ENCODE measurements around the gene ARPC5.
"Not testable (repeated sequence)": the region's sequence is repeated elsewhere in the genome, so short reads cannot be mapped to it uniquely, and the experiment has no call there.

Gene ARPC5

DNA sequence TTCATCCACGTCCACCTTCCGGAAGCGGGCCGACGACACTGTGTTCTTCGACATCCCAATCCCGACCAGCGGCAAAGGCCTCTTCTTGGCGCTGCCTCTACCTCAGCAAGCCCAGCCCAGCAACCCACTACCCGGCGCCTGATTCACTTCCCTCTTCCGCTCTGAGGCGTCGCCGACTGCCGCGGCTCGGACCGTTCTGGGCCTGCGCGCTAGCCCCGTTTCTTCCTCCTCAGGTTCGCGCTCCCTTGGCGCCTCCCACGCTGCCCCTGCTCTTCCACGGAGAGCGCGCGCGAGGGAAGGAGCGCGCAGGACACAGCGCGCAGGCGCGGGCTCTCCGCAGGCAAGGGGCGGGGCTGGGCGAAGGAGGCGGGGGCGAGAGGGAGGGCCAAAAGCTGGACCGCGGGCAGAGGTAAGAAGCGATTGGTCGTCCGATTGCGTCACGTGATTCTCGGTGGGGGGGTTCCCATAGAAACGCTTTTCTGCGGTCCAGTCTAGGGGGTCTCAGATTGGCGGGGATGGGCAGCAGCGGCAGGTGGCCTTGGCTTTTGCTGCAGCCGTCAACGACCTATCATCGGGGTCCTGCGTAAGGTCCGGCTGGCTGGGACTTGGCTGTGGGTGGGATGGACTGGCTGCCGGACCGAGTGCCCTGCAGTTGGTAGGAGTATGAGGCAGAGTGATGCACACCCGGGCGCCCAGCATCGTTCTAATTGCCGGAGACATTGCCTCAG lies at the start of gene ARPC5:
ARPC5 (minus strand) TSS at position 178 of the 728 bp plus-strand sequence; CDS start at position 54, 124 bp downstream.
- peak; percentile 98 for DNase-seq

DNA sequence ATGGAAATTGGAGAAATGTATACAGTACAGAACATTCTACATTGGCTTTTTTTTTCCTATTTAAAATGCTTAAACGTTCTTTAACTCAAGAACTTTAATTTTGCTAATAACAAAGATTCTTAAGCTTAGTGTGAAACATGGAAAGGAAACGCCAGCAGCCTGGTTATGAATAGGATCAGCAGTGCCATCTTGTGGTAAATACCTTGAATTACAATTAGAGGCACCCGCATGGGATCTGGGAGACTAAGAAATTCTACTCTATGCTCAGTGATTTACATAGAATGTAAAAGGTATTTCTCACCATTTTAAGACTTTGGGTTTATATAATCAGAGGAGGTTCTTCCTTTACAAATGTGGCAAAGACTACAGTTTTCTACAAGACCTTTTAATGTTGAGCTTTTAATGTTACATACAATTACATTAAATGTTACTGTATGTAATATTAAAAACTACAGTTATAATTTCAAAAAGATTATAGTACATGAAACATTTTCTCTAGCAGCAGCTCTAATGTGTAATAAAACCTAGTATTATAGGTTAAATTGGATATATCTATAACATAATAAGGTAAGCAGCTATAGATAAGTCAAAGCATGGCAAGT lies 49.6 kb upstream of the ARPC5 start:
- DNase-seq = peak; percentile 56

DNA sequence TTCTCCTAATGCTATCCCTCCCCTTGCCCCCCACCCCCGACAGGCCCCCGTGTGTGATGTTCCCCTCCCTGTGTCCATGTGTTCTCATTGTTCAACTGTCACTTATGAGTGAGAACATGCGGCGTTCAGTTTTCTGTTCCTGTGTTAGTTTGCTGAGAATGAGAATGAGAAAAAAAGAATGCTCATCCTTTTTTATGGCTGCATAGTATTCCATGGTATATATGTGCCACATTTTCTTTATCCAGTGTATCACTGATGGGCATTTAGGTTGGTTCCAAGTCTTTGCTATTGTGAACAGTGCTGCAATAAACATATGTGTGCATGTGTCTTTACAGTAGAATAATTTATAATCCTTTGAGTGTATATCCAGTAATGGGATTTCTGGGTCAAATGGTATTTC lies 43.8 kb upstream of the ARPC5 start:
- DNase-seq = not testable (repeated sequence)

DNA sequence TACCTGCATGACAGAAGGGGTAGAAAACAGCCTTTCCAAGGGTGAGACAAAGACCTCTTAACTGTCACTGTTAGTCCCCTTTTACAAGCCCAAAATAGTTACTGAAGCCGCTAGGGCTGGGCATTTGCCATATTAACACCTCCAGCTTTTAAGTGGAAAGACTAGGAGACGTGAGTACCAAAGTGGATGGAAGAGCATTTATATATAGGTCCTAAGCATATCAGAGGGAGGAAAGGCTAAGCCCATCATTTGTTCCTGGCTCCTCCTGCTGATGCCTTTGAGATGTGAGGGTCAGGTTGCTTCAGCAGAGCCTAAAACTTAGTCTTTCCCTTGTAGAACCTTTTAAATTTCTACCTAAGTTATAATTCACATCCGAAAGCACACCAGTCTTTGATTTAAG lies 43.2 kb upstream of the ARPC5 start:
- DNase-seq = no peak

DNA sequence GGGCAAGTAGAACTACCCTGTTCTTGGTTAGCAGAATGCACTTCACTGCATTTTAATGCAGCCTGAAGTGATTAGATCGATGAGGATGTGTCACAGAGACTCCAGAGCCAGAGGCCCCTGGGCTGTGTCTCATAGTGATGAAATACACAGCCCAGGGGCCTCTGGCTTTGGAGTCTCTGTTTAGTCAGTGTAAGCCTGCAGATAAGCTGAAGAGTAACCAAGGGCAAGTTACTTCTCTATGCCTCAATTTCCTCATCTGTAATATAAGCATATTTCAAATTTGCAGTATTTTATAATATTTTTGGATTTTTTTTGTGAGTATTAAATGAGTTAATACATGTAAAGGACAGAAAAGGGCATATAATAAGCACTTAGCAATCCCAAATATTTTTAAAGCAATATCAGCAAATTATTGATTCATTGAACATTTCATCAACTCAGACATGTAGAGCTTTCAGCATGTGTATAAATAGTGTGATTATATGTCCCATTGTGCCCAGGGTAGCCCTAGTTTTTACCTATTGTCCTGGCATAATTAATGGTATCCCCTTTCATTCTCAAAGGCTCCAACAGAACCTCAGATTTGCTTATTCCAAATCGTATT lies 41.1 kb upstream of the ARPC5 start:
- peak; percentile 72 for DNase-seq

DNA sequence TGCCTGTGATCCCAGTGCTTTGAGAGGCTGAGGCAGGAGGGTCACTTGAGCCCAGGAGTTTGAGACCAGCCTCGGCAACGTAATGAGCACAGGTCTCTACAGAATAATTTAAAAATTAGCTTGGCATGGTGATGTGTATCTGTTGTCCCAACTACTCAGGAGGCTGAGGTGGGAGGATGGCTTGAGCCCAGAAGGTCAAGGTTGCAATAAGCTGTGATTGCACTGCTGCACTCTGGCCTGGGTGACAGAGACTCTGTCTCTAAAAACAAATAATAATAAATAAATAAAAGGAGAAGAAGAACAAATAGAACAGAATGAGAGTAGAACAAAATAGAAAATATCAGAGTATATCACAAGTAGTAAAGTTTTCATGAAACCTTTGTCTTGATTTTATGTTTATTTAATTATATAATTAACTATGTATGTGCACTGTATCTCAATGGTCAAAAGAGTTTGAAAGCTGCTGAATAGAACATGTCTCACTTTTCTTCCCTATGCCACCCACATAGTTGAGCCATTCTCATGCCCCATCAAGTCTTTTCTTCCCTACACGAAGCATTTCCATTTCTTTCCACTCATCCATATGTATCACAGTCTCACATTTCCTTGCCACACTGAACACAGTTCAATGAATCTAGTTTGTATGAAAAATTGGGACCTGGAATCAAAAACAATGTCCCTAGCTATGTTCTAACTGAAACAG lies 40.5 kb upstream of the ARPC5 start:
- DNase-seq = no peak

DNA sequence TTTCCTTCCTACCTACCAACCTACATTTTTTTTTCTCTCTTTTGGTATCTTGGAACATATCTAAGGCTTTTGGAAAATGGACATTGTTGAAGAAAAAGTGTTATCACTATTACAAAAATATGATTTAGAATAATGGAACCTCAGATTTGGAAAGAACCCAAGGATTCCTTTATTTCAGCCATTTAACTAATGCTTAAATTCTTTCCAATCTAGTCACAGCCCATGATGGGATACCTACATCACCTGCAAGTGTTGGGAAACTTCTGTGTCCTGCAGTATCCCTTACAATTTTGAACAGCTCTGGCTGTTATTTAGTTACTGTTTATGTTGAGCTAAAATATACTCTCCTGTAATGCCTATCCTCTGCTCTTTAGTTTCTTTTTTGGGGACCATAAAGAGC lies 39.8 kb upstream of the ARPC5 start:
- no peak for DNase-seq

DNA sequence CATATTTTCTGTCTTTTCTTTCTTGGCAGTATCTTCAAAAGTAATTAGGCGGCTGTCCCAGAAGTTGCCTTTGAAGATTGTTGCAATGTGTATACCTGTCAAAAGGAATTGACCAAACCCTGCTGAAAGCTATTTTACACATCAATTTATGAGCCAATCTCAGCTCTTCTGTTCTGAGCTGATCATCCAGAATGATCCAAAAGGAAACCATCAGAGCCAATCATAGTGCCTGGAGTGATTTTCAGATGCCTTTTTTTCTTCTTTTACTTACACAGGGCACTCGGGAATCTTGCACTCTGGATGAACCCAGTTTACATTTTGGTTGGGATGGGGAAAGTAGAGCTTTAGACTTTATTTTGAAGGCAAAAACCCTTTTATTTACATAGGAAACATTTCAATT lies 39.3 kb upstream of the ARPC5 start:
- no peak for DNase-seq

DNA sequence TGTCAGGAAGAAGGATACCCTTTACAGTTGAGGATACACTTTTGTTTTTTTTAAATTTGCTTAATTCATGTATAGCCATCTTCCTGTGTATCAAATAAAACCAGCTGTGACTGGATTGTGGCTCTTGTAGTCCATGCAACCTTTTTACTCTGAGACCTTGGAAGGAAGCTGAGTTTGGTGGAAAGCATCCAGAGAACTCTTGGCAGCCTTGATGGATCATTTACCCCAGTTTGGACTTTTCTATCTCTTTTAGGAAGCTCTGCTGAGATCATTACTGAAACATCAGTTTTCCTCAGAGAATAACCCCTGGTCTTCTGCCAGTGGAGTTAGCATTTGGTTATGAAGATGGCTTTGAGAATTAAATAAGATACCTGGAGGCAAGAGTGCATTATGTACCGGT lies 38.8 kb upstream of the ARPC5 start:
- DNase-seq = peak; percentile 13

DNA sequence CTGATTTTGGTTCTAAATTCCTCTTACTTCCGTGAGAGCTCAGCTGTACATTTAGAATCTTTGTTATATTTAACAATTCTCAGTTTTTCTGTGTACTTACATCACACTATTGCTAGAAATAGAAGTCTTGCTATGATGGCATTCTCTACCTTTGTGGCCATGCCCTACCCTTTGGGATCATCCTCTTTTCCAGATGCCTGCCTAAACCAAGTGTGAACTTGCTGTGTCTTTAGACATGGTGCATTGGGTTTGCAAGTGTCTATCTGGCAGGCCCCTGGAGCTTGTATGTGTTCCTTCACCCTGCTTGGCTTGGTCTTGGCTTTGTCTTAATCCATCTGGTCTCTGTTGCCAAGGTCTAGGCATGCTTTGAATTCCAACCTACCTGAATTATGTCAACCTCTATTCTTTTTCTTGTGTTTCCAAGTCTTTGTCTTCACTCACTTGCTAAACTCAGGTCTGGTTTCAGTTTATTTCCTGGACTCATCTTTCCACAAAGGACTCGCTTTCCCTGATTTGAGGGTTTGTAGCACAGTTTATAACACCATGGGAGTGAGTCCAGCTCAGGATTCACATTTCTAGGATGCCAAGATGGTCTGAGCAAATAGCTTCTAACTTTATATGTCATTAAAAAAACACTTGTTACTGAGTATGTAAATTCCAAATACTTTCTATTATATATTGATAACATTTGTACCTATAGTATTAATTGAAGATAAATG lies 38.2 kb upstream of the ARPC5 start:
- DNase-seq = no peak

DNA sequence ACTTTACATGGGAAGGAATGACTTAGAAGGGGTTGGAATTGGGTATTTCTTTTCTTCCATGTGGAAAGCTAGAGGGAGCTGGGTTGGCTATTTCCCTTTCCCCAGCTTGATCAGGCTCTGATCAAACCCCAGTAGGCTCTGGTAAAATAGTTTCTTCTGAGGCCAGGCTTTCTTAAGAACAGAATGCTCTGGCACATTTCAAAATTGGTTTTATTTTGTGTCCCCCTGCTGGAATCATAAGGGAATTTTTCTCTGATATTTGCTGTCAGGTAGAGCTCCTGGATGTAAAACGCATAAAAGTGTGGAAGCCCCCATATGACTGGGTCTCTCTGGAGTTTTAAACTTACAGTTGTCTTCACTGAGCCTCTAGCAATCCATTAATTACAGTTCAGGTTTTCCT lies 34.6 kb upstream of the ARPC5 start:
- DNase-seq = no peak

DNA sequence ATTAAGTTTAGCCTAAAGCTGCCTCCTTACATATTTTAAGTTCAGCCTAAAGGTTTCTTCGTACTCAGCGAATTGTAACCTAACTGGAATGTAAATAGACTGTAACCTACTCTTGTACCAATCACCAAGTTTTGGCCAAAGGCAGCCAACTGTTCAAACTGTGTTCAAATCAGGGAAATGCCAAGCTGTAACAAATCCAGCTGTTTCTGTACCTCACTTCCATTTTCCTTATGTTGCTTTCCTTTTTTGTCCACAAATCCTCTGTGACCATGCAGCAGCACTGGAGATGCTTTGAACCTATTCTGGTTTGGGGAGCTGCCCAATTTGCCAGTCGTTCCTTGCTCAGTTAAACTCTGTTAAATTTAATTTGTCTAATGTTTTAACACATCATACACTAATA lies 20.8 kb upstream of the ARPC5 start:
- DNase-seq = no peak

DNA sequence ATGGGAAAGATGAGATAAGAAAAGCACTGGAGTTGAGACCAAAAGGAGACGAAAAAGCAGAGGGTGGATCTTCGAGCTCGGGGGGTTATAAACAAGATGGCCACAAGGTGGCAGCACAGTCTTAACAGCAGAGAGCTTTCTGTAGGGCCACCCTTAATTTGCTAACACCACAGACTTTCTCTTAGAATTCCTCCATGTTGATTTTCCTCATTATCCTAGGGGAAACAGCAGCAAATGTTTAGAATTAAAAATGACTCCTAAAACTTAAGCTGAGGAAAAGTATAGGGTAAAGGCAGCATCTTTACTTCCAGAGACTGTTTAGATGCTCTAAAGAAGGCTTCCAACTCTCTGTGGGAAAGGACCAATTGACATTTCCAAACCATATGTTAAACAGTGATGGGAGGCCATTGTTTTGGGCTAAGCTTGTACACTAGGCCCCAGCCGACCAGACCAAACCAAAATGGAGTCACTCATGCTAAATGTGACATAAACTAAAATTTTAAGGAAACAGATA lies 20.0 kb upstream of the ARPC5 start:
- peak; percentile 82 for DNase-seq

DNA sequence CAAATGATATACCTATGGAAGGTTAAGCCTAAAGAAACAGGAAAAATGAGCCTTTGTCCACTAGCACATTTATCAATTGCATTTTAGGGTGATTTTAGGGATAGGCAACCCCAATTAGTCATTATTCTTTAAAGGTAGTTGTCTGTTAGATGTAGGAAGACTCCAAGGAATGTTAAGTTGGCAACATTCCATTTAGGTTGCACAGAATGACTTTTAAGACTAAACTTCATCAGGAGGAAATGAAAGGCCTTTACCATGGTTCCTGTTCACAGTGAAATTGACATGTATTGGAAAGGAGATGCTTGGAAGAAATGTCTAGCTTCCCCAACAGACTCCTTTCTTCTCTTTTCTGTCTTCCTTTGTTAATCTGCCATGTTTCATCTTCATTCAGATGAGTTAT lies 19.1 kb upstream of the ARPC5 start:
- peak; percentile 35 for DNase-seq

DNA sequence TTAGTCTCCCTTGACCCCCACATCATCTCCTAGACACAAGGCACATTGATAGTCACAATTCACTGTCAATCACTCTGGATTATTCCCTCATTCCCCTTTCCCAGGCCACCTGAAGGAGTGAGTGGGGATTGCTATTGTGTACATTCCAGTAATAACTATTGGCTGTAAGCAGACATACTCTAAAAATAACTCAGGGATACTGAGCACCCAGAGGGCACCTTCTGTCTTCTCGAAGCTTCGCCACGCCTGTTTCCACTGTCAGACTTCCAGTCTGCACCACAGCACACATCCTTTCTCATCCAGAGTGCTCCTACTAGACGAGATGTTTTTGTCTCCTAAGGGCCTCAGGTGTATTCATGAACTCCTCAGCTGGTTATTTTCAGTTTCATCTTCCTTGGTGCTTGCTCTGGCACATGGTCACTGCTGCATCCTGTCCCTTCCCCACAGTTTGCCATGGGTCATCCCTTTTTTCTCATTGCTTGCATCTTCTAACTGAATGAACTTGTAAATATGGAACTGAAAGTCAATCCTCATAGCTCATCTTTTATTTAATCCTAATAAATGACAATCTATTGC lies 18.4 kb upstream of the ARPC5 start:
- no peak for DNase-seq

DNA sequence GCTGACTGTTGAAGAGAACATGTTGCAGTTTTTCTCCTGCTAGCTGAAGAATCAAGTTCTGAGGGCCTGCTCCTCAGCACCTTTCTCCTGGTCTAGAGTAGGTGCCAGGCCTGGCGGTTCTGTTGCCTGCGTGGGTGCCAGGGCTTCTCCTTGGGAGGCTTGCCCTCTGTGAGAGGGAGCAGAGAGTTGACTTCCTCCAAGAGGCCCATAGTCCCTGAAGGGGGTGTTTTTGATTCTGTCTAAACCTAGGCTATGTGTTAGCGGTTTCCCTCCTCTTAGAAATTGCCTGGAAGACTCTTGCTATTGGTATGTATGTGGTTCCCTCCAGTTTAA lies 17.8 kb upstream of the ARPC5 start:
- no peak for DNase-seq

DNA sequence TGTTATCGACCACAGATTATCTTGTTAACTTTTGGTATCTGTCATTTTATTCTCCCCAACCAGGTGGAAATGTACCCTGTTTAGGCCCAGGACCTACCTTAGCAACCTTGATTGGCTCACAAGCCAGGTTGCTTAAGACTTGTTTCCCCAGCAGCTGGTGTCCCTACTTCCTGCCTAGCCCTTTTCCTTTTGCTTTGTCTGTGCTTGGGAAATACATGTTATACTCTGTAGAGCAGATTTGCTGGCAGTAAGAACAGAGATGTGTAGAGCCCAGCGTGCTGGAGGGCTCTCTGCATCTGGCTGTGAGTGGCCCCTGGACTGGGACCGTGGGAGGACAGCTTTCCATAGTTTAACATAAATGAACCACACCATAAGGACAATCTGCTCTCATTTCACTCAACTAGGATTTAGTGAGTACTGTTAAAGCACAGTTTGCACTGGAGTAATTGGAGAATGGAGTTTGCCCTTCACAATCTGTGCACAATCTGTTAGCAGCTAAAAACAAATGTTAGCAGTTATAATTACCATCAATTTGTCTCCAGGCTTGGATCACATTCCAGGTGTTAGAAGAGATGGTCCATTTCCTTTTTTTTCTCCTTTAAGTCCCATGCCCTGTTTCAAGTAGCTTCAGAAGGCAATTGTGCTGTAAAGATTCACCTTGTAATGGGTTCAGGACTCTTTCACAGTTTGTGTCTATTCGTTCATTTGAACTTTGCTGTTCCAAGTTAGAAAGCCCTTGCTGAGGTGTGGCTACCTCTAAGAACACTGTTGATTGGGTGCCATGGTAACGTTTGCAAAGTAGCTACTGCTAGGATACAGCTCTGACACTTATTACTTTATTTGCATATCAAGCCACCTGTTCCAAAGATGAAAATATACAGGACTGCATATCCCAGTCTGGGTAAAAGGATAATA lies 17.2 kb upstream of the ARPC5 start, which contains the start of gene APOBEC4:
APOBEC4 (minus strand) TSS at position 770 of the 915 bp plus-strand sequence. CDS start 4,535 bp downstream, outside the sequence.
- DNase-seq = no peak

DNA sequence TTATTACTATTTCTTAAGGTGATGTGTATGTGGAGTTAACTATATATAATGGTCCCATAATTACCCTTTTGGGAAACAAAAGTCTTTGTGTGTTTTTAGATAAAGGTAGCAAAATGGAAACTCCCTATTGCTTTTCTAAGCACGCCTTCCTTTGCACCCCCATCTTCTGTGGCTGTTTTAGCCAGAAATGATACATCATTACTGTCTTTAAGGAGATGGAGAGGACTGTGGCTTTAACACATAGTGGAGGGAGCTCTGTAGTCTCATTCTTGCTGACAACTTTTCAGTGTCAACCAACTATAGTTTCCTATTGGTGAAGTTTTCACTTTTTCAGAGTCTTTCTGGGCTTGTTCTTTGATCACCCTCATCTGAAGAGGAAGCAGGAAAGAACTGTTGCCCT lies 16.5 kb upstream of the ARPC5 start:
- DNase-seq = no peak

DNA sequence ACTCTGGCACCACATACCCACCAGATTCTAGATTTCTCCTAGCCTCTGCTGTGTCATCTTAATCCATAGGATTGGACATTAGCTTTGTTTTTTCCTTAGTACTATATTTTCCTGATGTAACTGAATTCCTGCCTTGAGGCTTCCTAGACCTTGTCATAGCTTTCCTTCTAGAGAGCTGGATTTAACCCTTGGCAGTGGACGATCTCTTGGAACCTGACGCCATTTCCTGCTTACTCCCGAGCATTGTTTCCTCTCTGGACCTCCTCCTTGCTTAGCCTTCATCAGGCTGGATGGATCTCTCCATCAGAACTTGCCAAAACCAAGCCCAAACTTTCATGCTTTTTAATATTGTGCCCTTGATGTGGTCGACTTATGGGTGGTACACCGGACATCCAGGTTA lies 16.0 kb upstream of the ARPC5 start:
- DNase-seq = no peak

DNA sequence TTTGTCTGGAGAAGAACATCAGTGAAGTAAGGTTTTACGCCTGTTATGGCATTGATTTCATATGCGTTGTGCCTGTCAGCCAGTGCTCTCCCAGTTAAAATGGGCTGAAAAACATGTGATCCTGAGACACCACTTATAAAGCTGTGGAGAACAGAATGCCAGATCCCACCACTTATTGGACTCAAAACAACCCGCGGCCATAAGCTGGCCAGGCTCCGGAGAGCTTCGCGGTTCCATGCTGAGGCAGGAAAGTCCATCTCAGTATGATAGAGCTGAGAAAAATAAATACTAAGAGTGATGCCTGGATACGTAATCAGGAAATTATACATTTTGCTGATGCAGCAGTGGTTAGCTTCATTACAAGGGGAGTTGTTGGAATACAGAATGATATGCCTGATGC lies 12.5 kb upstream of the ARPC5 start:
- no peak for DNase-seq

DNA sequence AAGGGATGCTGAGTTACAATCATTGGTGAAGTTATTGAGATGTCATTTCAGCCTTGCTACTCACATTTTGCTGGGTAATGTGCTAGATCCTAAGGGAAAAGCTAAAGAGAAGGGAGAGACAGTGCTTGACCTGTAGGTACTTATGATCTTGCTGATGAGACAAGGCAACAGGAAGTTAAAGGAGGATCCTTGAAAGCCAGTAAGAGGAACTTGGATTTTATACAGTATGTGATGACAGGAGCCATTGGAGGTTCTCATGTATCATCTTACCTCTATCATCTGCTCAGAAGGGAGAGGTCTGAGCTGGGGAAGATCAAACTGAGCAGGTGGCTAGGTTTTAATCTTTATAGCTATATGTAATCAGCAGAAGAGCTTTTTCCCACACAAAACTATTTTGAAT lies 11.2 kb upstream of the ARPC5 start:
- no peak for DNase-seq

Data from EL (cell line).